Ishikawa (cell line): Measurements from ENCODE around the gene MEG3.

Experiments
- CEBPB ChIP-seq: IDR thresholded peaks from 2 replicates; pipeline ENCODE4 v1.6.1; 2012
- CREB1 ChIP-seq: IDR thresholded peaks from 2 replicates; pipeline ENCODE4 v1.6.1; 2012; ENCODE audit warnings: low read depth
- EGR1 ChIP-seq: IDR thresholded peaks from 2 replicates; pipeline ENCODE4 v1.6.1; 2012
- EP300 ChIP-seq: IDR thresholded peaks from 2 replicates; pipeline ENCODE4 v1.6.1; 2012; ENCODE audit warnings: borderline replicate concordance
- FOXM1 ChIP-seq: IDR thresholded peaks from 2 replicates; pipeline ENCODE4 v1.6.1; 2012; ENCODE audit warnings: low read depth, borderline replicate concordance
- MAX ChIP-seq: IDR thresholded peaks from 2 replicates; pipeline ENCODE4 v1.6.1; 2012
- NFIC ChIP-seq: IDR thresholded peaks from 2 replicates; pipeline ENCODE4 v1.6.1; 2012
- RAD21 ChIP-seq: IDR thresholded peaks from 2 replicates; pipeline ENCODE4 v1.6.1; 2012; ENCODE audit warnings: low read depth
- REST ChIP-seq: IDR thresholded peaks from 2 replicates; pipeline ENCODE4 v1.6.1; 2012; ENCODE audit warnings: low read depth, mild to moderate bottlenecking
- TAF1 ChIP-seq: IDR thresholded peaks from 2 replicates; pipeline ENCODE4 v1.6.1; 2012; ENCODE audit warnings: low read depth, mild to moderate bottlenecking
- TCF12 ChIP-seq: IDR thresholded peaks from 2 replicates; pipeline ENCODE4 v1.6.1; 2012; ENCODE audit warnings: low read depth
- TEAD4 ChIP-seq: IDR thresholded peaks from 2 replicates; pipeline ENCODE4 v1.6.1; 2012
- USF1 ChIP-seq: IDR thresholded peaks from 2 replicates; pipeline ENCODE4 v1.6.1; 2012
- YY1 ChIP-seq: IDR thresholded peaks from 2 replicates; pipeline ENCODE4 v1.6.1; 2012; ENCODE audit warnings: low read depth
- ZBTB7A ChIP-seq: IDR thresholded peaks from 2 replicates; pipeline ENCODE4 v1.6.1; 2012; ENCODE audit warnings: low read depth

The MEG3 gene

GRCh38 chr14:100839681-100840111, 13.8 kb downstream of the MEG3 start:
- TF ChIP-seq YY1 (no peak), USF1 (no peak), FOXM1 (no peak), EGR1 (no peak), TCF12 (no peak), MAX (no peak), RAD21 (no peak), CEBPB (no peak), CREB1 (no peak), NFIC (no peak)

GRCh38 chr14:100840286-100841065, 14.6 kb downstream of the MEG3 start:
- no peak for TF ChIP-seq USF1
- TF ChIP-seq NFIC, result no peak

GRCh38 chr14:100841066-100841760, 15.3 kb downstream of the MEG3 start:
- TF ChIP-seq TEAD4, result no peak
- TF ChIP-seq CREB1, result no peak

GRCh38 chr14:100841761-100842403, 16.0 kb downstream of the MEG3 start:
- no peak for TF ChIP-seq NFIC
- no peak for TF ChIP-seq TAF1
- no peak for TF ChIP-seq EGR1
- TF ChIP-seq ZBTB7A, result no peak

GRCh38 chr14:100842799-100843198, 16.9 kb downstream of the MEG3 start:
- no peak for TF ChIP-seq CEBPB
- TF ChIP-seq TEAD4, result no peak
- no peak for TF ChIP-seq TAF1
- TF ChIP-seq USF1, result no peak
- TF ChIP-seq CREB1, result no peak
- no peak for TF ChIP-seq RAD21
- no peak for TF ChIP-seq NFIC
- no peak for TF ChIP-seq EGR1
- TF ChIP-seq FOXM1, result no peak
- TF ChIP-seq REST, result no peak
- TF ChIP-seq EP300, result no peak

GRCh38 chr14:100844082-100844408, 18.1 kb downstream of the MEG3 start:
- TF ChIP-seq CREB1, result no peak
- TF ChIP-seq NFIC, result no peak
- TF ChIP-seq EP300, result no peak

- TF ChIP-seq YY1, result no peak
- no peak for TF ChIP-seq EP300
- no peak for TF ChIP-seq ZBTB7A
- no peak for TF ChIP-seq RAD21
- TF ChIP-seq CREB1, result no peak
- TF ChIP-seq CEBPB, result no peak
These were observed 18.5 kb downstream of the MEG3 start for GRCh38 chr14:100844421-100844820.

- no peak for TF ChIP-seq CREB1
- TF ChIP-seq EGR1, result no peak
- TF ChIP-seq RAD21, result no peak
- TF ChIP-seq USF1, result no peak
These were observed 18.9 kb downstream of the MEG3 start for GRCh38 chr14:100844846-100845245.
